GM12878 (cell line): Measurements from ENCODE around the gene MTRFR. TPM values are rescaled to one million over a fixed set of nuclear protein-coding genes. Genes with fewer than 3 reads are reported as not detected.

ENCODE experiments used
- ATAC-seq: fragments of 200-7000 bp; cut with Tn5 transposase; 3 replicates; pipeline ENCODE4 v1.9.1; 2020; ENCODE audit warnings: mild to moderate bottlenecking, moderate library complexity
- BruUV-seq: library from RNA; stranded (reverse); fragments of 400-500 nt; replicated peaks from 2 replicates; lab custom pipeline; 2021; lab: Mats Ljungman, UMichigan
- CTCF ChIA-PET: fragments of 300-600 bp; sonication (Branson Sonifier 250); formaldehyde crosslinking; extraction: SDS; loops from one replicate; lab custom pipeline; 2021; ENCODE audit warnings: inconsistent platforms; lab: Yijun Ruan, JAX
- POLR2A ChIA-PET: fragments of 350-600 bp; formaldehyde crosslinking; extraction: SDS; loops from one replicate; lab custom pipeline; 2021; ENCODE audit warnings: inconsistent platforms; lab: Charles Lee
- RAD21 ChIA-PET: fragments of 300-600 bp; sonication (Branson Sonifier 250); formaldehyde crosslinking; loops from one replicate; lab custom pipeline; 2023; ENCODE audit warnings: antibody characterized with exemption; ENCODE audit not compliant: unreplicated experiment; lab: Charles Lee
- SMC1A ChIA-PET: fragments of 300-600 bp; sonication (Branson Sonifier 250); formaldehyde crosslinking; loops from one replicate; lab custom pipeline; 2023; ENCODE audit not compliant: unreplicated experiment, uncharacterized antibody; lab: Charles Lee
- DNase-seq: peaks from one replicate; pipeline ENCODE4 v3.0.0-alpha.2; 2011; ENCODE audit warnings: low read depth, low spot score
- FAIRE-seq: peaks from 3 replicates; lab custom pipeline; 2011; peaks lifted over from hg19 to GRCh38; lab: Jason Lieb, UNC
- H2AFZ ChIP-seq: 2 replicates; pipeline ENCODE4 v1.6.0; 2011; ENCODE audit warnings: low read depth, low read length, control low read depth; ENCODE audit not compliant: control insufficient read depth
- H3K27ac ChIP-seq: 2 replicates; pipeline ENCODE4 v1.5.1; 2011; ENCODE audit warnings: control low read depth; ENCODE audit not compliant: control insufficient read depth, insufficient read depth
- H3K27me3 ChIP-seq, 2 experiments: replicated peaks in 1 of 2; 2 replicates each; pipeline versions ENCODE4 v1.6.0 to v1.6.1; 2011; ENCODE audit warnings: low read length in 1 of 2; ENCODE audit not compliant: control insufficient read depth in 2 of 2, insufficient read depth in 2 of 2
- H3K36me3 ChIP-seq, 2 experiments: 2 replicates each; pipeline ENCODE4 v1.5.1; 2011; ENCODE audit warnings: low read length in 1 of 2; ENCODE audit not compliant: control insufficient read depth in 2 of 2, insufficient read depth in 2 of 2
- H3K4me1 ChIP-seq: 2 replicates; pipeline ENCODE4 v1.6.1; 2011; ENCODE audit warnings: mild to moderate bottlenecking, low read length, moderate library complexity, mixed read lengths; ENCODE audit not compliant: control insufficient read depth, insufficient read depth
- H3K4me2 ChIP-seq: 2 replicates; pipeline ENCODE4 v1.6.0; 2011; ENCODE audit warnings: control low read depth; ENCODE audit not compliant: control insufficient read depth, insufficient read depth
- H3K4me3 ChIP-seq: fragments of 200-600 bp; sonication (generic); 2 replicates; pipeline ENCODE4 v1.5.1; 2016
- H3K79me2 ChIP-seq: 2 replicates; pipeline ENCODE4 v1.6.0; 2011; ENCODE audit warnings: low read length; ENCODE audit not compliant: control insufficient read depth, insufficient read depth
- H3K9ac ChIP-seq: 2 replicates; pipeline ENCODE4 v1.8.0; 2011; ENCODE audit warnings: low read length, control low read depth, mixed read lengths; ENCODE audit not compliant: control insufficient read depth, insufficient read depth
- H3K9me3 ChIP-seq: replicated peaks from 3 replicates; pipeline ENCODE4 v1.5.1; 2011; ENCODE audit warnings: mild to moderate bottlenecking, low read length; ENCODE audit not compliant: control insufficient read depth, insufficient read depth
- H4K20me1 ChIP-seq: 2 replicates; pipeline ENCODE4 v1.6.0; 2011; ENCODE audit not compliant: control insufficient read depth, insufficient read depth
- CREM ChIP-seq: IDR thresholded peaks from 2 replicates; pipeline ENCODE4 v1.6.1; 2014; ENCODE audit warnings: antibody characterized with exemption, low read depth
- ETV6 ChIP-seq, 2 experiments: fragments of 450-650 bp in 1 of 2; IDR thresholded peaks in 1 of 2; conservative IDR thresholded peaks in 1 of 2; 2 replicates each; pipeline ENCODE4 v1.6.1; 2014; ENCODE audit warnings: antibody characterized with exemption in 1 of 2, borderline replicate concordance in 1 of 2, low read depth in 1 of 2, mild to moderate bottlenecking in 1 of 2, moderate library complexity in 1 of 2
- IRF3 ChIP-seq: fragments of 450-650 bp; IDR thresholded peaks from 2 replicates; pipeline ENCODE4 v1.6.1; 2014; ENCODE audit warnings: mild to moderate bottlenecking
- JUND ChIP-seq: IDR thresholded peaks from 2 replicates; pipeline ENCODE4 v1.6.1; 2012; ENCODE audit warnings: low read depth, mild to moderate bottlenecking, low read length, improper control_type of control experiment, moderate library complexity
- POLR2A ChIP-seq: IDR thresholded peaks from 2 replicates; pipeline ENCODE4 v1.6.1; 2011; ENCODE audit warnings: low read depth, mild to moderate bottlenecking, low read length
- PRDM15 ChIP-seq: fragments of 450-650 bp; formaldehyde crosslinking; IDR thresholded peaks from 2 replicates; pipeline ENCODE4 v1.4.0; 2020; ENCODE audit warnings: mild to moderate bottlenecking, moderate library complexity
- RB1 ChIP-seq: fragments of 450-650 bp; formaldehyde crosslinking; IDR thresholded peaks from 2 replicates; pipeline ENCODE4 v1.6.1; 2017; ENCODE audit warnings: mild to moderate bottlenecking, borderline replicate concordance
- RELB ChIP-seq: fragments of 450-650 bp; IDR thresholded peaks from 2 replicates; pipeline ENCODE4 v1.6.1; 2017; ENCODE audit warnings: low read depth, mild to moderate bottlenecking, moderate library complexity
- TCF7 ChIP-seq: IDR thresholded peaks from 2 replicates; pipeline ENCODE4 v1.6.1; 2014; ENCODE audit warnings: antibody characterized with exemption, borderline replicate concordance
- WRNIP1 ChIP-seq: IDR thresholded peaks from 2 replicates; pipeline ENCODE4 v1.6.1; 2011; ENCODE audit warnings: low read depth, low read length, improper control_type of control experiment, borderline replicate concordance
- WGBS: methylation state at CpG from one replicate; pipeline ENCODE4 v1.1.6; 2016; ENCODE audit warnings: low lambda C conversion rate; ENCODE audit not compliant: insufficient replicate concordance, insufficient coverage; ENCODE audit errors: missing lambda C conversion rate; 5-methylcytosine and 5-hydroxymethylcytosine counted together
- in situ Hi-C: fragments of 300-500 bp; cut with MboI; formaldehyde crosslinking; loops from 9 replicates; pipeline ENCODE4 v1.14.3; 2018; ENCODE audit warnings: mixed read lengths
- intact Hi-C: fragments of 100-400 bp; cut with micrococcal nuclease; formaldehyde crosslinking; loops from one replicate; pipeline ENCODE4 v1.14.2; 2022; ENCODE audit not compliant: unreplicated experiment
- polyA plus RNA-seq, 11 experiments: library from polyadenylated mRNA; depleted of rRNA in 4 of 11; unstranded in 6 of 11; stranded (reverse) in 5 of 11; fragments of >200 nt; fragmentation: Nextera tagmentation in 4 of 11; fragmentation: Illumina TruSeq in 1 of 11; extraction: Ambion mirVana in 4 of 11; extraction: Trizol in 1 of 11; gene quantifications; 1 replicate in 1 of 11; 2 replicates in 10 of 11; pipeline versions ENCODE4 v1.2.1 to v1.2.3, GENCODE V29; 2011 to 2016; ENCODE audit warnings: inconsistent platforms in 2 of 11, missing spikeins in 2 of 11, low read depth in 1 of 11
- total RNA-seq, 4 experiments: library from RNA; depleted of rRNA in 3 of 4; stranded (reverse); fragments of >200 nt in 3 of 4; fragmentation: Illumina TruSeq in 1 of 4; extraction: Trizol in 1 of 4; gene quantifications; 2 replicates each; pipeline versions ENCODE4 v1.2.1 to v1.2.3, GENCODE V29; 2013 to 2021
- TF ChIP-seq, protein P1 (sequence below): fragments of 150-350 bp; IDR thresholded peaks from 2 replicates; pipeline ENCODE4 v1.6.1; 2016; ENCODE audit warnings: low read depth, low read length

MTRFR gene
- total and polyA plus RNA-seq, 10 of the 15 experiments (the other 5 are each of a cell fraction or from before 2014, with no cell fraction given): 12.2 to 33.4 (median 24.8) TPM

GRCh38 chr12:123237646-123238329, 4.6 kb downstream of the MTRFR start:
- Histone ChIP-seq H3K27ac (peak overlapping the region; percentile 77), H3K4me1 (peaks cover 39% of the 10 kb centered on the region)
- peak; percentile 73 for FAIRE-seq
- TF ChIP-seq IRF3: no peak
- no peak for TF ChIP-seq JUND
- peak in 1 of 2 experiments; percentile 73; a peak in 1 of 4 replicates for TF ChIP-seq ETV6 (conservative IDR thresholded peaks at IDR 0.05 in 1 of 2, IDR thresholded peaks at IDR 0.05 in 1 of 2; ENCODE audit: borderline replicate concordance in 1 of 2, low read depth in 1 of 2)
- no peak for TF ChIP-seq RELB
- no peak for TF ChIP-seq POLR2A
- no peak for TF ChIP-seq WRNIP1
- no peak for TF ChIP-seq PRDM15
- TF ChIP-seq, protein P1, sequence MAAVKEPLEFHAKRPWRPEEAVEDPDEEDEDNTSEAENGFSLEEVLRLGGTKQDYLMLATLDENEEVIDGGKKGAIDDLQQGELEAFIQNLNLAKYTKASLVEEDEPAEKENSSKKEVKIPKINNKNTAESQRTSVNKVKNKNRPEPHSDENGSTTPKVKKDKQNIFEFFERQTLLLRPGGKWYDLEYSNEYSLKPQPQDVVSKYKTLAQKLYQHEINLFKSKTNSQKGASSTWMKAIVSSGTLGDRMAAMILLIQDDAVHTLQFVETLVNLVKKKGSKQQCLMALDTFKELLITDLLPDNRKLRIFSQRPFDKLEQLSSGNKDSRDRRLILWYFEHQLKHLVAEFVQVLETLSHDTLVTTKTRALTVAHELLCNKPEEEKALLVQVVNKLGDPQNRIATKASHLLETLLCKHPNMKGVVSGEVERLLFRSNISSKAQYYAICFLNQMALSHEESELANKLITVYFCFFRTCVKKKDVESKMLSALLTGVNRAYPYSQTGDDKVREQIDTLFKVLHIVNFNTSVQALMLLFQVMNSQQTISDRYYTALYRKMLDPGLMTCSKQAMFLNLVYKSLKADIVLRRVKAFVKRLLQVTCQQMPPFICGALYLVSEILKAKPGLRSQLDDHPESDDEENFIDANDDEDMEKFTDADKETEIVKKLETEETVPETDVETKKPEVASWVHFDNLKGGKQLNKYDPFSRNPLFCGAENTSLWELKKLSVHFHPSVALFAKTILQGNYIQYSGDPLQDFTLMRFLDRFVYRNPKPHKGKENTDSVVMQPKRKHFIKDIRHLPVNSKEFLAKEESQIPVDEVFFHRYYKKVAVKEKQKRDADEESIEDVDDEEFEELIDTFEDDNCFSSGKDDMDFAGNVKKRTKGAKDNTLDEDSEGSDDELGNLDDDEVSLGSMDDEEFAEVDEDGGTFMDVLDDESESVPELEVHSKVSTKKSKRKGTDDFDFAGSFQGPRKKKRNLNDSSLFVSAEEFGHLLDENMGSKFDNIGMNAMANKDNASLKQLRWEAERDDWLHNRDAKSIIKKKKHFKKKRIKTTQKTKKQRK: no peak
- peak; percentile 39; the same call in 1 of the 2 replicates for TF ChIP-seq TCF7
- no peak for TF ChIP-seq RB1
- TF ChIP-seq CREM: peak; percentile 56; the same call in 1 of the 2 replicates

More at GRCh38 chr12:123237646-123238329, 4.6 kb downstream of the MTRFR start:
- ATAC-seq (peak; percentile 36), DNase-seq (peak; percentile 62)
- H4K20me1 ChIP-seq: no peaks in the 10 kb centered on the region
- ChIA-PET RAD21 (interaction anchor here (0.6 to 4.5 kb wide), 38 partner anchors 9 to 444 kb away, joined by 3 to 50 read pairs (median 4); partner anchors contain the start of genes ARL6IP4, KMT5A, OGFOD2 and VPS37B), CTCF (interaction anchor here (0.5 to 5.1 kb wide), 58 partner anchors 10 to 608 kb away, joined by 3 to 72 read pairs (median 4); partner anchors contain the start of genes ABCB9, ARL6IP4 and OGFOD2), SMC1A (interaction anchor here (0.7 to 4.5 kb wide), 41 partner anchors 9 to 699 kb away, joined by 3 to 24 read pairs (median 4); partner anchors contain the start of gene ABCB9), POLR2A (interaction anchor here (0.6 to 1.7 kb wide), 11 partner anchors 9 to 740 kb away, joined by 3 to 6 read pairs (median 3); no protein-coding TSS in a partner anchor)
- under 1% methylated on average over 6 of the region's 6 CpGs for WGBS
- intact Hi-C loops (loop anchor here (1.0 to 10.0 kb wide), 3 partner anchors 194 to 363 kb away; partner anchors contain the start of gene OGFOD2), in situ Hi-C loops (loop anchor here (25.0 kb wide), 1 partner anchor 375 kb away; no protein-coding TSS in a partner anchor)
- peaks cover 0 to 6% of the 10 kb centered on the region in 2 experiments; a peak in 2 of 4 replicates for H3K36me3 ChIP-seq
- no TSS peak for BruUV-seq
- no peaks in the 10 kb centered on the region for H3K27me3 ChIP-seq
- peak overlapping the region; percentile 38; the same call in 1 of the 2 replicates for H3K9ac ChIP-seq
- H3K4me3 ChIP-seq: peak overlapping the region; percentile 43
- H3K9me3 ChIP-seq: no peaks in the 10 kb centered on the region
- peak overlapping the region; percentile 90 for H3K4me2 ChIP-seq
- H3K79me2 ChIP-seq: peaks cover 61% of the 10 kb centered on the region
- no peak overlapping the region for H2AFZ ChIP-seq
